Erythroblast (primary cell): ENCODE measurements around the gene CORO2B.

Source experiments
- GATA1 ChIP-seq: IDR thresholded peaks from 2 replicates; pipeline ENCODE4 v1.6.1; 2011; ENCODE audit warnings: low read depth, mild to moderate bottlenecking, control low read depth, low read length, moderate library complexity
- POLR2A ChIP-seq: IDR thresholded peaks from 2 replicates; pipeline ENCODE4 v1.6.1; 2011; ENCODE audit warnings: mild to moderate bottlenecking, low read length

- no peak for TF ChIP-seq POLR2A
- TF ChIP-seq GATA1 = no peak
Observed at GRCh38 chr15:68691705-68692104, 112.9 kb downstream of the CORO2B start.
